ENCODE data around the gene TMEM108.

DNA sequence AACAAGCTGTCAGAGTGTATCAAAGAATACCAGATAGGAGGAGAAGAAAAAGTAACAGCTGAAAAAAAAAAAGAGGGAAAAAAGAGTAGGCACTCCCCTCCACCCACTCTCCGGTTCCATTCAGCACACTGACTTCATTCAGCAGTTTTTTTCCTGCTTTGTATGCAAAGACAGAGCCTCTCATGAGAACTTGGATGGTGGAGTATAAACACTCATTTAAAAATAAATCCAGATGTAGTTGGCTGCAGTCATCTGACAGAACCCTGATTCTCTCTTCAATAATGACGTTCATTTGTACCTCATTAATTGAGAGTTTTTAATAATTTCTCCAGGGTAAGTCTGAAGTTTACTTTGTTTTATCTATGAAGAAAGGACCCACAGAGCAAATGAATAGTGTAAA is 81.0 kb downstream of the TMEM108 start:
- no peak for TF ChIP-seq POLR2A (IDR thresholded peaks at IDR 0.05)
- no peak for TF ChIP-seq EP300 (IDR thresholded peaks at IDR 0.05)
- TF ChIP-seq, protein P1, sequence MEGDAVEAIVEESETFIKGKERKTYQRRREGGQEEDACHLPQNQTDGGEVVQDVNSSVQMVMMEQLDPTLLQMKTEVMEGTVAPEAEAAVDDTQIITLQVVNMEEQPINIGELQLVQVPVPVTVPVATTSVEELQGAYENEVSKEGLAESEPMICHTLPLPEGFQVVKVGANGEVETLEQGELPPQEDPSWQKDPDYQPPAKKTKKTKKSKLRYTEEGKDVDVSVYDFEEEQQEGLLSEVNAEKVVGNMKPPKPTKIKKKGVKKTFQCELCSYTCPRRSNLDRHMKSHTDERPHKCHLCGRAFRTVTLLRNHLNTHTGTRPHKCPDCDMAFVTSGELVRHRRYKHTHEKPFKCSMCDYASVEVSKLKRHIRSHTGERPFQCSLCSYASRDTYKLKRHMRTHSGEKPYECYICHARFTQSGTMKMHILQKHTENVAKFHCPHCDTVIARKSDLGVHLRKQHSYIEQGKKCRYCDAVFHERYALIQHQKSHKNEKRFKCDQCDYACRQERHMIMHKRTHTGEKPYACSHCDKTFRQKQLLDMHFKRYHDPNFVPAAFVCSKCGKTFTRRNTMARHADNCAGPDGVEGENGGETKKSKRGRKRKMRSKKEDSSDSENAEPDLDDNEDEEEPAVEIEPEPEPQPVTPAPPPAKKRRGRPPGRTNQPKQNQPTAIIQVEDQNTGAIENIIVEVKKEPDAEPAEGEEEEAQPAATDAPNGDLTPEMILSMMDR (IDR thresholded peaks at IDR 0.05), result no peak
- no peak for TF ChIP-seq POLR2AphosphoS5 (IDR thresholded peaks at IDR 0.05)
